Right renal cortex interstitium (tissue), 3 donors: Measurements from ENCODE around the gene AASDHPPT. TPM values are rescaled to one million over a fixed set of nuclear protein-coding genes. Genes with fewer than 3 reads are reported as not detected.

Source experiments
- polyA plus RNA-seq, 3 donors: library from polyadenylated mRNA; unstranded; fragments of 120-200 nt; gene quantifications; one replicate each; pipeline ENCODE4 v1.2.1, GENCODE V29; 2013; ENCODE audit not compliant: insufficient read length in 3 of 3

Gene AASDHPPT
- polyA plus RNA-seq, 3 donors = 80.6 to 83.6 (median 81.2) TPM

Other genes with a start within 250 kb of the AASDHPPT start
- gene MSANTD4, start 55.4 kb upstream of the AASDHPPT start, polyA plus RNA-seq = 10 to 100 TPM; 39.2 to 43.4 (median 43.0) TPM
- 10 to 100 TPM; 11.8 to 13.8 (median 13.2) TPM for gene KBTBD3, start 315 bp upstream of the AASDHPPT start, polyA plus RNA-seq